K562 (cell line): Measurements from ENCODE around the gene SYT1.

Experiments
- ATF1 ChIP-seq, 2 experiments: fragments of 450-650 bp in 1 of 2; IDR thresholded peaks; 2 replicates each; pipeline ENCODE4 v1.6.1; 2016; ENCODE audit warnings: missing compliant biosample characterization in 1 of 2, missing genetic modification characterization in 1 of 2
- CBX5 ChIP-seq: IDR thresholded peaks from 2 replicates; pipeline ENCODE4 v1.6.1; 2014; ENCODE audit warnings: low read depth, borderline replicate concordance
- EZH2 ChIP-seq: IDR thresholded peaks from 2 replicates; pipeline ENCODE4 v1.6.1; 2012; ENCODE audit warnings: low read depth, mild to moderate bottlenecking, inconsistent platforms, low read length, borderline replicate concordance
- FOXM1 ChIP-seq, 2 experiments: fragments of 450-650 bp in 1 of 2; sonication (generic) in 1 of 2; formaldehyde crosslinking in 1 of 2; IDR thresholded peaks; 2 replicates each; pipeline versions ENCODE4 v1.6.1 to v1.9.0; 2017 to 2022; ENCODE audit warnings: low read depth in 2 of 2, mild to moderate bottlenecking in 2 of 2, missing genetic modification reagents in 1 of 2, moderate library complexity in 1 of 2
- HDAC6 ChIP-seq: IDR thresholded peaks from 2 replicates; pipeline ENCODE4 v1.6.1; 2012; ENCODE audit warnings: low read depth, mild to moderate bottlenecking, control low read depth, inconsistent platforms, low read length, moderate library complexity
- JUN ChIP-seq, 2 experiments: sonication (generic) in 1 of 2; formaldehyde crosslinking in 1 of 2; IDR thresholded peaks; 2 replicates each; pipeline versions ENCODE4 v1.6.1 to v1.8.0; 2012 to 2022; ENCODE audit warnings: borderline replicate concordance in 2 of 2, mild to moderate bottlenecking in 2 of 2, improper control_type of control experiment in 1 of 2, low read depth in 1 of 2, low read length in 1 of 2, missing genetic modification reagents in 1 of 2
- NCOA1 ChIP-seq: fragments of 450-650 bp; IDR thresholded peaks from 2 replicates; pipeline ENCODE4 v1.6.1; 2016; ENCODE audit warnings: low read depth
- NFYB ChIP-seq: IDR thresholded peaks from 2 replicates; pipeline ENCODE4 v1.6.1; 2011; ENCODE audit warnings: mild to moderate bottlenecking, moderate library complexity; ENCODE audit not compliant: insufficient read length; ENCODE audit errors: extremely low read depth
- ZFP1 ChIP-seq: fragments of 450-650 bp; formaldehyde crosslinking; IDR thresholded peaks from 2 replicates; pipeline ENCODE4 v1.4.0; 2020; ENCODE audit warnings: mild to moderate bottlenecking, mixed read lengths
- TF ChIP-seq, protein P1 (sequence below): fragments of 250-450 bp; sonication (Bioruptor Pico); IDR thresholded peaks from 2 replicates; pipeline ENCODE4 v1.8.0; 2021; ENCODE audit warnings: moderate library complexity, mild to moderate bottlenecking, inconsistent platforms
- TF ChIP-seq, protein P2 (sequence below), 2 experiments: IDR thresholded peaks; 2 replicates each; pipeline ENCODE4 v1.6.1; 2011; ENCODE audit warnings: borderline replicate concordance in 1 of 2, control low read depth in 1 of 2, low read depth in 1 of 2, low read length in 1 of 2, mild to moderate bottlenecking in 1 of 2, mixed read lengths in 1 of 2, moderate library complexity in 1 of 2; ENCODE audit not compliant: insufficient read depth in 1 of 2, insufficient read length in 1 of 2, poor library complexity in 1 of 2, severe bottlenecking in 1 of 2; ENCODE audit errors: extremely low read depth in 1 of 2
- TF ChIP-seq, protein P3 (sequence below): fragments of 450-650 bp; IDR thresholded peaks from 2 replicates; pipeline ENCODE4 v1.6.1; 2016; ENCODE audit warnings: low read depth, mild to moderate bottlenecking, moderate library complexity
- TF ChIP-seq, protein P4 (sequence below): IDR thresholded peaks from 2 replicates; pipeline ENCODE4 v1.6.1; 2012; ENCODE audit warnings: low read depth, low read length, improper control_type of control experiment, borderline replicate concordance
- TF ChIP-seq, protein P5 (sequence below): sonication (generic); formaldehyde crosslinking; IDR thresholded peaks from 2 replicates; pipeline ENCODE4 v1.9.0; 2022; ENCODE audit warnings: mild to moderate bottlenecking, missing genetic modification reagents

DNA sequence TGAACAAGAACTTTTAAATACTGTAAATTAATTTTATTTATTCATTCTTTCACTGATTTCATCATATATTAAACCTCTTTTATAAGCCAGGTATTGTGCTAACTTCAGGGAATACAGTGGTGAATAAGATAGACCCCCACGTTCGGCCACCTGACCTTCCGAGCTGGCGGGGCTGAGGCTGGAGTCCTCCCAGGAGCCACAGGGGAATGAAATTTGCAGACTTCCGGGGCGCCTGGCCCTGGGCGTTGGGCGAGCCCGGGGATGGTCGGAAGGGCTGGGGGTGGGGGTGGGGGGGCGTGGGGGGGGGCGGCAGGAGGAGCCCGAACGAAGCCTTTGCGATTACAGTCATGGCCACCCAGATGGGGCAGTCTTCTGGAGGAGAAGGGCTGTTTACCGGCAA, 442.8 kb downstream of the SYT1 start:
- no peak for TF ChIP-seq NFYB
- no peak for TF ChIP-seq HDAC6
- TF ChIP-seq NCOA1: no peak
- TF ChIP-seq, protein P1, sequence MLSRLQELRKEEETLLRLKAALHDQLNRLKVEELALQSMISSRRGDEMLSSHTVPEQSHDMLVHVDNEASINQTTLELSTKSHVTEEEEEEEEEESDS (CRISPR knock-in tag): no peak
- TF ChIP-seq JUN (IDR thresholded peaks at IDR 0.05; ENCODE audit: borderline replicate concordance, low read depth, low read length): no peak
- no peak for TF ChIP-seq JUN (CRISPR knock-in tag; IDR thresholded peaks at IDR 0.05; ENCODE audit: borderline replicate concordance)
- TF ChIP-seq EZH2: no peak
- no peak for TF ChIP-seq CBX5
- no peak for TF ChIP-seq FOXM1 (IDR thresholded peaks at IDR 0.05; ENCODE audit: low read depth)
- TF ChIP-seq FOXM1 (CRISPR knock-in tag; IDR thresholded peaks at IDR 0.05; ENCODE audit: low read depth): no peak
- TF ChIP-seq, protein P2, sequence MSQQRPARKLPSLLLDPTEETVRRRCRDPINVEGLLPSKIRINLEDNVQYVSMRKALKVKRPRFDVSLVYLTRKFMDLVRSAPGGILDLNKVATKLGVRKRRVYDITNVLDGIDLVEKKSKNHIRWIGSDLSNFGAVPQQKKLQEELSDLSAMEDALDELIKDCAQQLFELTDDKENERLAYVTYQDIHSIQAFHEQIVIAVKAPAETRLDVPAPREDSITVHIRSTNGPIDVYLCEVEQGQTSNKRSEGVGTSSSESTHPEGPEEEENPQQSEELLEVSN (IDR thresholded peaks at IDR 0.05; ENCODE audit: borderline replicate concordance in 1 of 2, extremely low read depth in 1 of 2, insufficient read depth in 1 of 2, insufficient read length in 1 of 2, low read depth in 1 of 2, low read length in 1 of 2, poor library complexity in 1 of 2, severe bottlenecking in 1 of 2): no peak
- no peak for TF ChIP-seq ATF1 (CRISPR knock-in tag; IDR thresholded peaks at IDR 0.05)
- TF ChIP-seq ATF1 (tag; IDR thresholded peaks at IDR 0.05): no peak
- TF ChIP-seq, protein P3, sequence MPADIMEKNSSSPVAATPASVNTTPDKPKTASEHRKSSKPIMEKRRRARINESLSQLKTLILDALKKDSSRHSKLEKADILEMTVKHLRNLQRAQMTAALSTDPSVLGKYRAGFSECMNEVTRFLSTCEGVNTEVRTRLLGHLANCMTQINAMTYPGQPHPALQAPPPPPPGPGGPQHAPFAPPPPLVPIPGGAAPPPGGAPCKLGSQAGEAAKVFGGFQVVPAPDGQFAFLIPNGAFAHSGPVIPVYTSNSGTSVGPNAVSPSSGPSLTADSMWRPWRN: no peak
- no peak for TF ChIP-seq ZFP1 (CRISPR knock-in tag)
- TF ChIP-seq, protein P4, sequence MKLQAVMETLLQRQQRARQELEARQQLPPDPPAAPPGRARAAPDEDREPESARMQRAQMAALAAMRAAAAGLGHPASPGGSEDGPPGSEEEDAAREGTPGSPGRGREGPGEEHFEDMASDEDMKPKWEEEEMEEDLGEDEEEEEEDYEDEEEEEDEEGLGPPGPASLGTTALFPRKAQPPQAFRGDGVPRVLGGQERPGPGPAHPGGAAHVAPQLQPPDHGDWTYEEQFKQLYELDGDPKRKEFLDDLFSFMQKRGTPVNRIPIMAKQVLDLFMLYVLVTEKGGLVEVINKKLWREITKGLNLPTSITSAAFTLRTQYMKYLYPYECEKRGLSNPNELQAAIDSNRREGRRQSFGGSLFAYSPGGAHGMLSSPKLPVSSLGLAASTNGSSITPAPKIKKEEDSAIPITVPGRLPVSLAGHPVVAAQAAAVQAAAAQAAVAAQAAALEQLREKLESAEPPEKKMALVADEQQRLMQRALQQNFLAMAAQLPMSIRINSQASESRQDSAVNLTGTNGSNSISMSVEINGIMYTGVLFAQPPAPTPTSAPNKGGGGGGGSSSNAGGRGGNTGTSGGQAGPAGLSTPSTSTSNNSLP: no peak
- TF ChIP-seq, protein P5, sequence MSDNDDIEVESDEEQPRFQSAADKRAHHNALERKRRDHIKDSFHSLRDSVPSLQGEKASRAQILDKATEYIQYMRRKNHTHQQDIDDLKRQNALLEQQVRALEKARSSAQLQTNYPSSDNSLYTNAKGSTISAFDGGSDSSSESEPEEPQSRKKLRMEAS (CRISPR knock-in tag): no peak
